K562 (cell line): ENCODE measurements around the gene AGRN. TPM values are rescaled to one million over a fixed set of nuclear protein-coding genes. Genes with fewer than 3 reads are reported as not detected.

ENCODE experiments used
- ATF7 ChIP-seq: fragments of 450-650 bp; IDR thresholded peaks from 2 replicates; pipeline ENCODE4 v1.7.1; 2014; ENCODE audit warnings: mild to moderate bottlenecking, moderate library complexity
- BMI1 ChIP-seq: fragments of 150-350 bp; IDR thresholded peaks from 2 replicates; pipeline ENCODE4 v1.6.1; 2014; ENCODE audit warnings: low read length
- CBFB ChIP-seq: sonication (generic); formaldehyde crosslinking; IDR thresholded peaks from 2 replicates; pipeline ENCODE4 v1.4.0; 2020; ENCODE audit warnings: mild to moderate bottlenecking, missing genetic modification reagents
- CREM ChIP-seq: IDR thresholded peaks from 2 replicates; pipeline ENCODE4 v1.6.1; 2014; ENCODE audit warnings: antibody characterized with exemption, low read depth
- GATAD2A ChIP-seq: fragments of 450-650 bp; IDR thresholded peaks from 2 replicates; pipeline ENCODE4 v1.6.1; 2017
- MAZ ChIP-seq, 2 experiments: fragments of 450-650 bp in 1 of 2; sonication (generic) in 1 of 2; formaldehyde crosslinking; IDR thresholded peaks in 1 of 2; conservative IDR thresholded peaks in 1 of 2; 2 replicates each; pipeline versions ENCODE4 v1.4.0 to v1.5.0; 2020; ENCODE audit warnings: mild to moderate bottlenecking in 1 of 2, missing genetic modification reagents in 1 of 2
- MTA3 ChIP-seq: fragments of 450-650 bp; formaldehyde crosslinking; IDR thresholded peaks from 2 replicates; pipeline ENCODE4 v1.6.1; 2017; ENCODE audit warnings: mild to moderate bottlenecking, borderline replicate concordance
- MYC ChIP-seq, 2 experiments: fragments of 250-450 bp in 1 of 2; sonication (Bioruptor Pico) in 1 of 2; IDR thresholded peaks; 2 replicates each; pipeline versions ENCODE4 v1.5.1 to v1.6.1; 2012 to 2021; ENCODE audit warnings: low read depth in 2 of 2, borderline replicate concordance in 1 of 2, improper control_type of control experiment in 1 of 2, low read length in 1 of 2, mild to moderate bottlenecking in 1 of 2, moderate library complexity in 1 of 2
- NCOA1 ChIP-seq: fragments of 450-650 bp; IDR thresholded peaks from 2 replicates; pipeline ENCODE4 v1.6.1; 2016; ENCODE audit warnings: low read depth
- RAD51 ChIP-seq: fragments of 450-650 bp; IDR thresholded peaks from 2 replicates; pipeline ENCODE4 v1.7.1; 2016; ENCODE audit warnings: low read depth, mild to moderate bottlenecking, borderline replicate concordance
- RB1 ChIP-seq: fragments of 450-650 bp; IDR thresholded peaks from 2 replicates; pipeline ENCODE4 v1.6.1; 2017; ENCODE audit warnings: low read depth, mild to moderate bottlenecking
- RBM22 ChIP-seq: fragments of 200-400 bp; formaldehyde crosslinking; IDR thresholded peaks from 2 replicates; pipeline ENCODE4 v1.6.1; 2018; ENCODE audit warnings: low read length, low read depth; ENCODE audit not compliant: poor library complexity, severe bottlenecking
- SRF ChIP-seq, 2 experiments: fragments of 250-450, 450-650 bp in 1 of 2; sonication (Bioruptor Pico) in 1 of 2; sonication (generic) in 1 of 2; formaldehyde crosslinking; IDR thresholded peaks; 2 replicates each; pipeline versions ENCODE4 v1.5.0 to v1.5.1; 2020 to 2022; ENCODE audit warnings: mild to moderate bottlenecking in 1 of 2, missing genetic modification reagents in 1 of 2
- polyA plus RNA-seq, 8 experiments: library from polyadenylated mRNA; depleted of rRNA in 4 of 8; stranded (reverse) in 5 of 8; unstranded in 3 of 8; fragments of >200 nt; fragmentation: Nextera tagmentation in 2 of 8; fragmentation: Illumina TruSeq in 1 of 8; extraction: Ambion mirVana in 2 of 8; extraction: Trizol in 1 of 8; gene quantifications; 2 replicates each; pipeline versions ENCODE4 v1.2.1 to v1.2.3, GENCODE V29; 2011 to 2014; ENCODE audit warnings: inconsistent platforms in 1 of 8, missing spikeins in 1 of 8
- total RNA-seq, 7 experiments: library from RNA; depleted of rRNA in 6 of 7; stranded (reverse); fragments of >200 nt in 6 of 7; fragmentation: Illumina TruSeq in 2 of 7; extraction: Trizol in 2 of 7; gene quantifications; 2 replicates each; pipeline versions ENCODE4 v1.2.1 to v1.2.3, GENCODE V29; 2011 to 2021; ENCODE audit warnings: low replicate concordance in 1 of 7
- TF ChIP-seq, protein P1 (sequence below): sonication (generic); formaldehyde crosslinking; IDR thresholded peaks from 2 replicates; pipeline ENCODE4 v1.9.0; 2022; ENCODE audit warnings: mild to moderate bottlenecking, missing genetic modification reagents
- TF ChIP-seq, protein P2 (sequence below): fragments of 200-800 bp; sonication (Bioruptor generic); IDR thresholded peaks from 2 replicates; pipeline ENCODE4 v1.6.1; 2017; ENCODE audit warnings: missing genetic modification characterization, missing compliant biosample characterization
- TF ChIP-seq, protein P3 (sequence below): IDR thresholded peaks from 3 replicates; pipeline ENCODE4 v1.6.1; 2011; ENCODE audit warnings: borderline replicate concordance, mild to moderate bottlenecking, moderate library complexity; ENCODE audit not compliant: insufficient read length; ENCODE audit errors: extremely low read depth
- TF ChIP-seq, protein P4 (sequence below): sonication (generic); formaldehyde crosslinking; IDR thresholded peaks from 2 replicates; pipeline ENCODE4 v1.8.0; 2022; ENCODE audit warnings: missing genetic modification reagents, mild to moderate bottlenecking, moderate library complexity, borderline replicate concordance
- TF ChIP-seq, protein P5 (sequence below): fragments of 150-350 bp; conservative IDR thresholded peaks from 2 replicates; pipeline ENCODE4 v1.6.1; 2014; ENCODE audit warnings: low read length

AGRN gene
- total and polyA plus RNA-seq, 9 of the 15 experiments (the other 6 are each of a cell fraction or from before 2014, with no cell fraction given), result 0.04 to 111 (median 18.1) TPM

DNA sequence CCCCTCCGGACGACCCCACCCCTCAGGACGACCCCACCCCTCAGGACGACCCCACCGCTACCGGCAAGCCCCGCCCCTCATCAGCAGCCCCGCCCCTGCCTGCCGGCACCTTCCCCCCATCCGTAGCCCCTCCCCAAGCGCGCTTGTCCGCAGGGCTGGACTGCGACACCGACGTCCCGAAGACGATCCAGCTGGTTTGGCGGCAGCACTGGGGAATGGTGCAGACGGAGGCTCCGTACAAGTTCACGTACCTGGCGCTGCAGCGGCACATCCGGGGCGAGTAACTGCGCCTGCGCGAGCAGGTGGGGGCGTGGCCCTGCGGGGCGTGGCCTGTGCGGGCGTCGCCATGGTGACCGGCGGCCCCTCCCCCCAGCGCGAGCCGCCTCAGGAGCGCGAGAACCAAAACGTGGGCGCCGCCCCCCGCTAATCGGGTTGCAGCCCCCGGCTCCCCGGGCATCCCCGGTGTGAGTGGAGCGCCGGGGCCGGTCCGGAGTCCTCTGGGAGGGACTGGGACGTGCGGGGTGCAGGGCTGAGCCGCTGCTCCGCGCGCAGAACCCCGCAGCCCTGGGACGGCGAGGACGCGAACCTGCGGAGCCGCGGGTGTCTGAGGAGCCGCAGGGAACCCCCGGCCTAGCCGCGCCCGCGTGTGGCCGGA is 49.3 kb downstream of the AGRN start (continued):
- TF ChIP-seq RAD51 (no peak), CREM (peak; percentile 65), MTA3 (peak; percentile 36; the same call in 1 of the 2 replicates), RB1 (peak; percentile 47; the same call in 1 of the 2 replicates), MYC (IDR thresholded peaks at IDR 0.05; ENCODE audit: low read depth, low read length) (peak; percentile 20; the same call in 1 of the 2 replicates), MYC (CRISPR knock-in tag; IDR thresholded peaks at IDR 0.05; ENCODE audit: borderline replicate concordance, low read depth) (no peak), MAZ (CRISPR knock-in tag; conservative IDR thresholded peaks at IDR 0.05 in 1 of 2, IDR thresholded peaks at IDR 0.05 in 1 of 2) (peak in 1 of 2 experiments; percentile 76; a peak in 2 of 4 replicates), BMI1 (peak; percentile 90), GATAD2A (no peak), ATF7 (0 out of 2 replicates have a peak, but pooled peaks have one; percentile 21), CBFB (CRISPR knock-in tag) (0 out of 2 replicates have a peak, but pooled peaks have one; percentile 8), RBM22 (peak; percentile 91), NCOA1 (no peak), SRF (CRISPR knock-in tag; IDR thresholded peaks at IDR 0.05) (no peak)
- TF ChIP-seq, protein P1, sequence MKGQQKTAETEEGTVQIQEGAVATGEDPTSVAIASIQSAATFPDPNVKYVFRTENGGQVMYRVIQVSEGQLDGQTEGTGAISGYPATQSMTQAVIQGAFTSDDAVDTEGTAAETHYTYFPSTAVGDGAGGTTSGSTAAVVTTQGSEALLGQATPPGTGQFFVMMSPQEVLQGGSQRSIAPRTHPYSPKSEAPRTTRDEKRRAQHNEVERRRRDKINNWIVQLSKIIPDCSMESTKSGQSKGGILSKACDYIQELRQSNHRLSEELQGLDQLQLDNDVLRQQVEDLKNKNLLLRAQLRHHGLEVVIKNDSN (CRISPR knock-in tag), result peak; percentile 49
- TF ChIP-seq, protein P2, sequence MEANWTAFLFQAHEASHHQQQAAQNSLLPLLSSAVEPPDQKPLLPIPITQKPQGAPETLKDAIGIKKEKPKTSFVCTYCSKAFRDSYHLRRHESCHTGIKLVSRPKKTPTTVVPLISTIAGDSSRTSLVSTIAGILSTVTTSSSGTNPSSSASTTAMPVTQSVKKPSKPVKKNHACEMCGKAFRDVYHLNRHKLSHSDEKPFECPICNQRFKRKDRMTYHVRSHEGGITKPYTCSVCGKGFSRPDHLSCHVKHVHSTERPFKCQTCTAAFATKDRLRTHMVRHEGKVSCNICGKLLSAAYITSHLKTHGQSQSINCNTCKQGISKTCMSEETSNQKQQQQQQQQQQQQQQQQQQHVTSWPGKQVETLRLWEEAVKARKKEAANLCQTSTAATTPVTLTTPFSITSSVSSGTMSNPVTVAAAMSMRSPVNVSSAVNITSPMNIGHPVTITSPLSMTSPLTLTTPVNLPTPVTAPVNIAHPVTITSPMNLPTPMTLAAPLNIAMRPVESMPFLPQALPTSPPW, result peak; percentile 82
- TF ChIP-seq, protein P3, sequence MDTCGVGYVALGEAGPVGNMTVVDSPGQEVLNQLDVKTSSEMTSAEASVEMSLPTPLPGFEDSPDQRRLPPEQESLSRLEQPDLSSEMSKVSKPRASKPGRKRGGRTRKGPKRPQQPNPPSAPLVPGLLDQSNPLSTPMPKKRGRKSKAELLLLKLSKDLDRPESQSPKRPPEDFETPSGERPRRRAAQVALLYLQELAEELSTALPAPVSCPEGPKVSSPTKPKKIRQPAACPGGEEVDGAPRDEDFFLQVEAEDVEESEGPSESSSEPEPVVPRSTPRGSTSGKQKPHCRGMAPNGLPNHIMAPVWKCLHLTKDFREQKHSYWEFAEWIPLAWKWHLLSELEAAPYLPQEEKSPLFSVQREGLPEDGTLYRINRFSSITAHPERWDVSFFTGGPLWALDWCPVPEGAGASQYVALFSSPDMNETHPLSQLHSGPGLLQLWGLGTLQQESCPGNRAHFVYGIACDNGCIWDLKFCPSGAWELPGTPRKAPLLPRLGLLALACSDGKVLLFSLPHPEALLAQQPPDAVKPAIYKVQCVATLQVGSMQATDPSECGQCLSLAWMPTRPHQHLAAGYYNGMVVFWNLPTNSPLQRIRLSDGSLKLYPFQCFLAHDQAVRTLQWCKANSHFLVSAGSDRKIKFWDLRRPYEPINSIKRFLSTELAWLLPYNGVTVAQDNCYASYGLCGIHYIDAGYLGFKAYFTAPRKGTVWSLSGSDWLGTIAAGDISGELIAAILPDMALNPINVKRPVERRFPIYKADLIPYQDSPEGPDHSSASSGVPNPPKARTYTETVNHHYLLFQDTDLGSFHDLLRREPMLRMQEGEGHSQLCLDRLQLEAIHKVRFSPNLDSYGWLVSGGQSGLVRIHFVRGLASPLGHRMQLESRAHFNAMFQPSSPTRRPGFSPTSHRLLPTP, result peak; percentile 11
- TF ChIP-seq, protein P4, sequence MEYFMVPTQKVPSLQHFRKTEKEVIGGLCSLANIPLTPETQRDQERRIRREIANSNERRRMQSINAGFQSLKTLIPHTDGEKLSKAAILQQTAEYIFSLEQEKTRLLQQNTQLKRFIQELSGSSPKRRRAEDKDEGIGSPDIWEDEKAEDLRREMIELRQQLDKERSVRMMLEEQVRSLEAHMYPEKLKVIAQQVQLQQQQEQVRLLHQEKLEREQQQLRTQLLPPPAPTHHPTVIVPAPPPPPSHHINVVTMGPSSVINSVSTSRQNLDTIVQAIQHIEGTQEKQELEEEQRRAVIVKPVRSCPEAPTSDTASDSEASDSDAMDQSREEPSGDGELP (CRISPR knock-in tag), result peak; percentile 93
- TF ChIP-seq, protein P5, sequence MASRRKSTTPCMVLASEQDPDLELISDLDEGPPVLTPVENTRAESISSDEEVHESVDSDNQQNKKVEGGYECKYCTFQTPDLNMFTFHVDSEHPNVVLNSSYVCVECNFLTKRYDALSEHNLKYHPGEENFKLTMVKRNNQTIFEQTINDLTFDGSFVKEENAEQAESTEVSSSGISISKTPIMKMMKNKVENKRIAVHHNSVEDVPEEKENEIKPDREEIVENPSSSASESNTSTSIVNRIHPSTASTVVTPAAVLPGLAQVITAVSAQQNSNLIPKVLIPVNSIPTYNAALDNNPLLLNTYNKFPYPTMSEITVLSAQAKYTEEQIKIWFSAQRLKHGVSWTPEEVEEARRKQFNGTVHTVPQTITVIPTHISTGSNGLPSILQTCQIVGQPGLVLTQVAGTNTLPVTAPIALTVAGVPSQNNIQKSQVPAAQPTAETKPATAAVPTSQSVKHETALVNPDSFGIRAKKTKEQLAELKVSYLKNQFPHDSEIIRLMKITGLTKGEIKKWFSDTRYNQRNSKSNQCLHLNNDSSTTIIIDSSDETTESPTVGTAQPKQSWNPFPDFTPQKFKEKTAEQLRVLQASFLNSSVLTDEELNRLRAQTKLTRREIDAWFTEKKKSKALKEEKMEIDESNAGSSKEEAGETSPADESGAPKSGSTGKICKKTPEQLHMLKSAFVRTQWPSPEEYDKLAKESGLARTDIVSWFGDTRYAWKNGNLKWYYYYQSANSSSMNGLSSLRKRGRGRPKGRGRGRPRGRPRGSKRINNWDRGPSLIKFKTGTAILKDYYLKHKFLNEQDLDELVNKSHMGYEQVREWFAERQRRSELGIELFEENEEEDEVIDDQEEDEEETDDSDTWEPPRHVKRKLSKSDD, result 0 out of 2 replicates have a peak, but pooled peaks have one; percentile 42
